GM21529 (cell line): ENCODE measurements around the gene TTC28.
"Not testable (repeated sequence)": the region's sequence is repeated elsewhere in the genome, so short reads cannot be mapped to it uniquely, and the experiment has no call there.

ENCODE experiments used
- ATAC-seq: cut with Tn5 transposase; IDR thresholded peaks from one replicate; pipeline ENCODE4 v1.9.1; 2021; ENCODE audit not compliant: unreplicated experiment

The TTC28 gene

DNA sequence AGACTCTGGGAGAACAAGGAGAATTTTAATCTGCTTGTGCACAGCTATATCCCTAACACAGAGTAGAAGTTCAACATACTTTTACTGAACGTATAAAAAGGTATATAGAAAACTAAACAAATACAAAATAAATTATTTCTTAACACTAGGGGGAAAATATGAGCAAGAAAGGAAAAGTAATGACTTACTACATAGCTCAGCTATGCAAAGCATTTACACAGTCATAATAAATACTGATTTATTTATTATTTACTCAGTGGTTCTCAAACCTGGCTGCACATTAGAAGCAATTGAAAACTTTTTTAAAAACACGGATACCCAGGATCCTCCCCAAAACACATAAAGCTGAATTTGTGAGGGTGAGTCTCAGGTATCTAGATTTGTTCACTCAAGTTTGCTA lies 182.5 kb downstream of the TTC28 start:
- no peak for ATAC-seq

DNA sequence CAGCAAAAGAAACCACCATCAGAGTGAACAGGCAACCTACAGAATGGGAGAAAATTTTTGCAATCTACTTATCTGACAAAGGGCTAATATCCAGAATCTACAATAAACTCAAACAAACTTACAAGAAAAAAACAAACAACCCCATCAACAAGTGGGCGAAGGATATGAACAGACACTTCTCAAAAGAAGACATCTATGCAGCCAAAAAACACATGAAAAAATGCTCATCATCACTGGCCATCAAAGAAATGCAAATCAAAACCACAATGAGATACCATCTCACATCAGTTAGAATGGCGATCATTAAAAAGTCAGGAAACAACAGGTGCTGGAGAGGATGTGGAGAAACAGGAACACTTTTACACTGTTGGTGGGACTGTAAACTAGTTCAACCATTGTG lies 188.4 kb downstream of the TTC28 start:
- ATAC-seq, result not testable (repeated sequence)

DNA sequence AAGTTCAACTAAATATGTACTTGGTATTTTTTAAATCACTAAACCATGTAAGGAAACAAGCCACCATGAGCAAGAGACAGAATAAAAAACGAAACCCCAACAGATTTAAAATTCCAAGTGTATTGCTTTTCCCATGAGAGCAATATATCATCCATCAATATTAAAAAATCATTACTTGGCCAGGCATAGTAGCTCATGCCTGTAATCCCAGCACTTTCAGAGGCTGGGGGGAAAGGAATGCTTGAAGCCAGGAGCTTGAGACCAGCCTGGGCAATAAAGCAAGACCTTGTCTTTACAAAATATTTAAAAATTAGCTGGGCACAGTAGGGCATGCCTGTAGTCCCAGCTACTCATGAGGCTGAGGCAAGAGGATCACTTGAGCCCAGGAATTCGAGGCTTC lies 190.8 kb downstream of the TTC28 start:
- no peak for ATAC-seq

DNA sequence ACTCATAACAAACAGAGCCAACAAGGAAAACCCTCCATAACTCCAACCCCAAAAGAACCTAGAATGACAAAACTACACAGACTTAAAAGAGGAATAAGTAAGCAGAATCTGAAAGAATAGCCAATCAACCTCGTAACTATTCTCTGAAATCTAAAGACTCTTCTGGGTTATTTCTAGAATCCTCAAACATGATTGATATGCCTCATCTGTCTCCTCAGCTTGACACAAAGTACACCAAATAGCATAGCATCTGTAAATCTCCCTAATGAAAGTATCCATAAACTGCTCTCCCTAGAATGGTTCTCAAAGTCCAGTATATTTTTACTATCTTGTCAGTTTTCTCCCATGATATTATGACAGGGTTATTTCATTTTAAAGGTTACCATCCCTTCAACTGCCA lies 195.0 kb downstream of the TTC28 start:
- no peak for ATAC-seq

DNA sequence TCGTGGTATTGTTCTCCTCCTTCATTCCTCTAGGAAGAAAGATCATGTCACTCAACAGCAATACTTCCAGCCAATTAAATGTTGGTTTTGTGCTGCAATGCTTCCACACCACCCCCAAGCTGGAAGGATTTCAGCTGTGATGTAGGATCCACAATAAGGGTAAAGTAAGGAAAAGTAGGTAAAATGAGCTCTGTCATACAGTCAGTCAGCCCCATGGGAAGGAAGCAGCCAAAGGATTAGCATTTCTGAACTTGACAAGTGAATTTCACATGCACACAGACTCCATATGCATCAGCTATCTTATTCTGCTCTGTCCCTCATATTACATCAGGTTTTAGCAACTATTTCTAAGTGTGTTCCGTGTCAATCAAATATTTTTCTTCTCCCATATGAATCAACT lies 197.9 kb downstream of the TTC28 start:
- ATAC-seq, result no peak

DNA sequence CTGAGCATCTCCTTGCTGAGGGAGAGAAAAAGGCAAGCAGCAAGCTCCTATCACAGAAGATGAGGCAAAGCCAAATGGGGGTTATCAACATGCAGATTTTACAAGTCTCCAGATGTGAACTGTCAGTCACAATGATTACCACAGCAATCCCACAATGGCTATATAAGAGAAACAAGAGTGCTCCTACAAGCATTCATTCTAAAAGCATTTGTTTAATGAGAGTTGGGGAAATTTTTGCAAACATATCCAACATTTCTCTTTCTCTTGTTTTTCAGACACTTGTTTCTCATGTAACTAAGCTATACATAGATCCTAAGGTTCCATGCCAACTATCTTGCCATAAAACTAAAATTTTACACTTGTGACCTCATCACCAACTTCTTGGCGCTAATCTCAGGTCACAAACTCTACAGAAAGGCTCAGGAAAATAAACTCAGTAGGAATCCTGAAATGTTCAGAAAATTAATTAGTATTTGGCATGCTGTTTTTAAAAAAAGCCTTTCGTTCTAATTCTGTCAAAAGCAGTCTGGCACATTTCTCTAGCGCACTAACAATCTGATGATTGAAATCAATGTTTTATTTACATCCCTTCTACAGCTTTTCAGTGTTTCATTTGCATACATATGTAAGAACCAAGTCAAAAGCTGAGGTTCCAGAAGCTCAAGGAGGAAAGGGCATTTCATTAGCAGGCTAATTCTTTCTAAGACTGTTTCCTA lies 199.5 kb downstream of the TTC28 start:
- no peak for ATAC-seq

DNA sequence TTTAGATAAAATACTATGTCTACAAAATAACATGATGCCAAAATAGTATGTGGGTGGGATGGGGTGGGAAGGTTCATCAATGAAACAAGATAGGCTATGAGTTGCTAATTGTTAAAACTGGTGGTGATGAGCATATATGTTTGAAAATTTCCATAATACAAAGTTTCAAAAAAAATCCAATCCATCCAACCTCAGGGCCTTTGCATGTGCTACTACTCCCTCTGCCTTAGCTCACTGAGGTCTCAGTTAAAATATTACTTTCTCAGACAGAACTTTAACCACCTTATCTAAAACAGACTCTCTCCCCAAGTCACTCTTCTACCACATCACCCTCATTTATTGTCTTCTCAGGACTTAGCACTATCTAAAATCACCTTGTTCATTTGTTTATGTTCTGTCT lies 201.1 kb downstream of the TTC28 start:
- ATAC-seq, result no peak

DNA sequence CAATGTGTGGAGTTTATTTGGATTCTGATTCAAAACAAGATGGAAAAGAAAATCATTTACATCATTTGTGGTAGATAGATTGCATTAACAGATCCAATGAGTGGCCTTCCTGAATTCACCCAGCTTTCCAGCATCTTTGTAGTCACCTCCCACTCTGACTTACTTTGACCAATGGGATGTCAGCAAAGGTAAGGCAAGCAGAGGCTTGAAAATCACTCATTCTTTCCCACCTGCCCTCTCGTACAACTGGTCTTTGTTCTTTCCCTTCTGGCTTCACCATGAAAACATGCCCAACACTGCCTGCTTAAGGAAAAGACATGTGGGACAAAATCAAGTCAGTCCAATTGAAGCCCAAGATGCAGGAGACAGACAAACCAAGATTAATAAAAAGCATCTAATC lies 202.1 kb downstream of the TTC28 start:
- no peak for ATAC-seq

DNA sequence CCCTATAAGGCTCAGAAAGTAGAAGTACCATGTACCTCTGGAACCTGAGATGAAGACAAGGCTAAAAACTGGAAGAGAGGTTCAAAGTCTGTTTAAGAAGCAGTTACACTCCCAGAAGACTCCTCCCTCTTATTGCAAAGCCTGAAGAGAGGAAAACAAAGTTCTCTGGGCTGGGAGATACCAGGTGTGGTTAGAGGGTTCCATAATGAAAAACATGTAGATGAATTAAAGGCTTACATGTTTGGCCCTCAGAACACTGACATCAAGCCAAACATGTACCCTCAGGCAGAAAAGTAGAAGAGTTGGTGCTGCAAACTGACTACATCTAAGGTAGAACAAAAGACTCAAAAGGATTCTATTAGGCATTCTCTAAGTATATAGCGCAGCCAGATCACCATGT lies 205.3 kb downstream of the TTC28 start:
- no peak for ATAC-seq

DNA sequence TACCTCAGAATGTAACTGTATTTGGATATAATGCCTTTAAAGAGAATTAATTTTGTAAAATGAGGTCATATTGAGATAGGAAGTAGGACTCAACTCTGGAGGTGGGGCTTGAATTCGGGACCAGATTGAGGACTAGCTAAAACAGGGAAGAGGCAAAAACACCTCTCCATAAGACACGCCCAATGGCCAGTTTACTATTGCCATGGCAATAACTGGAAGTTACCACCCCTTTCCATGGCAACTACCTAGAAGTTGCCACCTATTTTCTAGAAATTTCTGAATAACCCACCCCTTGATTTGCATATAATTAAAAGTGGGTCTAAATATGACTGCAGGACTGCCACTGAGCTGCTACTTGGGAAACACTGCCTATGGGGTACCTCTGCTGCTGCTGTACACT lies 206.4 kb downstream of the TTC28 start:
- ATAC-seq, result no peak

DNA sequence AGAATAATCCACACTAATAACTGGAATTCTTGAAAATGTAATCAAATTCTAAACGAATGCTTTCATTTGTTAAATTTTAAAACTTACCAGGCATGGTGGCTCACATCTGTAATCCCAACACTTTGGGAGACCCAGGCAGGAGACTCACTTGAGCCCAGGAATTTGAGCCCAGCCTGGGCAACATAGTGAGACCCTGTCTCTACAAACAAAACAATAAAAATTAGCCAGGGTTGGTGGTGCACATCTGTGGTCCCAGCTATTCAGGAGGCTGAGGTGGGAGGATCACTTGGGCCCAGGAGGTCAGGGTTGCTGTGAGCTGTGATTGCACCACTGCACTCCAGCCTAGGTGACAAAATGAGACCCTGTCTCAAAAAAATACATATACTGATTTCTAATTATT lies 212.6 kb downstream of the TTC28 start:
- ATAC-seq, result not testable (repeated sequence)

DNA sequence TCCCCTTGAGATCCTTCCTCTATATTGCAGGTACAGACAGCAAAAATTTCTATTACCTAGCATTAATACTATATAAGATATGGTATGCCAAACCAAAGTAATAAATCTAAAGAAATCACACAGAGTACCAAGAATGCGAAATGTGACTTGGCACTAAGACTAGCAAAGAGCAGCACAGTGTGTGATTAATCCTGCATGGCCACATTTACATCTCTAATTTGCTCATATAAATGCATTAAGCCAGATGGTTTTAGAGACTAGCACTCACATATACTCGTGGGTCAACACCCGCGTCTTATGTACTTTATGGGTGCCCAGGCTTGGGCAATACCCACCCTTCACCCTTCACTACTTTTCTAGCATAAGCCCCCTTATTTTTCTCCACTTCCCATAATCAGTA lies 213.2 kb downstream of the TTC28 start:
- ATAC-seq, result no peak

DNA sequence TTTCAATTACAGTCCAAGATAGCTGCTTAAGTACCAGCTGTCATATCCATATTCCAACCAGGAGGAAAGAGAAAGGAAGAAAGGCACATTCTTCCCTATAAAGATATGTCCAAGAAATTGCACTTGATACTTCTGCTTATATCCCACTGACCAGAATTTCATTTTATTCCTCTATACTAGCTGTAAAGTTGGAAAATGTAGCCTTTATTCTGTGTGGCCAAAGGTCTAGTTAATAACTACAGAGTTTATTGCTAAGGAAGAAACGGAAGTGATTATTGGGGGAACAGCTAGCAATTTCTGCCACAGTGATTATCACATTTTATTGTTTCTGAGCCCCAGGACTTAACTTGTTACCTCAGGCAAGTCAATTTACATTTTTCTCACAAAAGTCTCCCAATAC lies 213.8 kb downstream of the TTC28 start:
- ATAC-seq, result no peak

DNA sequence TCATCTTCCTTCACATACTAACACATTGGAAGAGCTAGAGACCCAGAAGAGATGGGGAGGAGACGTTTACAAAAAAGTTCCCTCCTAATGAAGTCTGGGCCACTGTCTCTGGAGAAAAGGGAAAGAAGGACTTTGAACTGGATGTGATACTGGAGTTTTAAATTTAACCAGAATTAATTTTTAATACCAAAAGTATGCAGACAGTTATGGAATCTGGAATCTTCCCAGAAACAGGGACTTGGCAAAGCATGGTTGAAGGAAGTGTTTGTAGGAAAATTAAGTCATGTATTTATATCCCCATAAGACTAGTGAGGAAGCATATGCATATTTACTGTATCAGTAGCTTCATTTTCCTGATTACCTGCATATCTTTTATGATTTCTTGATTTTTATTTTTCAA lies 215.5 kb downstream of the TTC28 start:
- ATAC-seq, result no peak

DNA sequence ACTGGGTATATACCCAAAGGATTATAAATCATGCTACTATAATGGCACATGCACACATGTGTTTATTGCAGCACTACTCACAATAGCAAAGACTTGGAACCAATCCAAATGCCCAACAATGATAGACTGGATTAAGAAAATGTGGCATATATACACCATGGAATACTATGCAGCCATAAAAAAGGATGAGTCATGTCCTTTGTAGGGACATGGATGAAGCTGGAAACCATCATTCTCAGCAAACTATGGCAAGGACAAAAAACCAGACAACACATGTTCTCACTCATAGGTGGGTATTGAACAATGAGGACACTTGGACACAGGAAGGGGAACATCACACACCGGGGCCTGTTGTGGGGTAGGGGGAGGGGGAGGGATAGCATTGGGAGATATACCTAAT lies 216.2 kb downstream of the TTC28 start:
- ATAC-seq, result not testable (repeated sequence)

DNA sequence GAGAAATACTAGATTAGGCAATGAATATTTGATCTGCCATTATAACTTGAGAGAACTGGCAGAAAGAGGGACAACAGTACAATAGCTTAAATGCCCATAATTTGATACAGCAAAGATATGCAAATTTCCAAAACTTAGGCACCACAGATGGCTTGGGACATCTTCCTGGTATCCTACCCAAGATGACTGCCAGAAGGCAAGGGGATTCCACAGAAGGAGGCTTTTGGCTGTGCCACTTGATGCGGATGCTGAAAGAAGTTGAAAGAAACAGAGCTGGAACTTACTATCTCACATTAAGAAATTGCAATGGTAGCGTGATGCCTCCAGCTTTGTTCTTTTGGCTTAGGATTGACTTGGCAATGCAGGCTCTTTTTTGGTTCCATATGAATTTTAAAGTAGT lies 216.7 kb downstream of the TTC28 start:
- no peak for ATAC-seq

DNA sequence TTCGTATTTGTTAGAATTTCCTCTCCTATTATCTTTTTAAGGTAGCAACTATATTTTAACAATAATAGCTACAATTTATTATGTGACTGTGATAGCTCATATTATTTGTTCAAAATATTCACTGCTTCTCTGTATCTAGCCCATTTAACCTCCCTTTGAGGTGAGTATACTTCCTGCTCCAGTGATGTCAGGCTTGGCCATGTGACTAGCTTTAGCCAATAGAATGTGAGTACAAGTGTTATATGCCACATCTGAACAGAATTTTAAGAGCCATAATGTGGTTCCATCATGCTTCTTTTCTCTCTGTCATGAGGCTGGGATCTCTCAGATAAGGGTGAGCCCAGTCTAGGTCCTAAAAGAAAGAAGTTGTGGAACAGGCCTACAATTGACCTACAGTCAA lies 217.6 kb downstream of the TTC28 start:
- ATAC-seq, result no peak

DNA sequence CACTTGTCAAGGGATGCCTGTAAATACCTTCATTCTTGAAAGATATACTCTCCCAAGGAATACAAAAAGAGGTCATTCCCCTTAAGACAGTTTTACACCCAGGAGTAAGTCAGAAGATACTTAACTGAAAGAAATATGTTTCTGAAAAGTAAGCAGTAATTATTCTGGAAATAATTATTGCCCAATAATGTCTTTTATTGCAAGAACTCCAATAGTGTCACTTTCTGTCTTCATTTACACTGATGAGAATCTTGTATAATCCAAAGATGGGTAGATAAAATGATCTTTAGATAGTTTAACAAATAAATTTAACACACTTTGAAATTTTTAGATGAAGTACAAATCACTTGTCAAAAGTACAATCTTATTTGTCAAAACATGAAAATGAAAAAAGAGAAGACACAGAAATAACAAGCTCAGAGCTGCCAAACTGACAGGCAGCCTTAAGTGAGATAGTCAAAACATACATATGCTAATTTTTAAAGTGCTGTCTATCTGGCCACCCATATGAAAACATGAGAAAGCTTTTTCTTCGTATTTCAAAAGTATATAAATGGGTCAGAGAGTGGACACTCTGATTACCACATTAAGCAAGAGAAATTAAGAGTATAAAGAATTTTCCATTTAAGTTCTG lies 225.1 kb downstream of the TTC28 start:
- ATAC-seq, result no peak

DNA sequence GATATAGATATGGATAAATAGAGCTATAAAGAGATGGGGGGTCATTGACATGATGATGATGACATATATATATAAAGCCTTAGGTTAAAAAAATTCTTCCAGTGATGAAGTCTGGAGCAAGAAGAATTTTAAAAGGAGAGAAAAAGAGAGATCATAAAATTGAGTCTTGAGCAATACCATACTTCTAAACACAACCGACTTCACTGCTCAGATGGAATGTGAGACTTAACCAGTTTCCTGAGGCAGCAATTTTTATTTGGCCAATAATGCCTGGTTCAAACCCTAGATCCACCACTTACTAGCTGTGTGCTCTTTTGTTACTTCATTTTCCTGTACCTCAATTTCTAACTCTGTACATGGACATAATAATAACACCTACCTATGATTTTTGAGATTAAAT lies 229.5 kb downstream of the TTC28 start:
- ATAC-seq, result no peak

DNA sequence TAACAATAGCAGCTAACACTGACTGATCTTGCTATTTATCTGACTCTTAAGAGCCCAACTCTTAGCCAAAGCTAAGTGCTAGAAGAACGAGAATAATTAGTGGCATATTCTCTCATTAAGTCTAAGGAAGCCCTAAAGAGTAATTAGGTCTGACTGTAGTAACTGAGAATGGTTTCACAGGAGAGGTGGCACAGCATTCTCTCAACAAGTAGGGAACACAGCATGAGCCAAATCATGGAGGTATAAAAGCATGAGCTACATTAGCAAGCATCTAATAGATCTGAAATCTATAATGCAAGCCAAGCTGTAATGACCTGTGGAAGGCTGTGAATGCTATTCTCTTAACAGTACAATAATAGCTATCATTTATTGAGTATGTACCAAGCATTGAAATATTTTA lies 230.6 kb downstream of the TTC28 start:
- no peak for ATAC-seq

DNA sequence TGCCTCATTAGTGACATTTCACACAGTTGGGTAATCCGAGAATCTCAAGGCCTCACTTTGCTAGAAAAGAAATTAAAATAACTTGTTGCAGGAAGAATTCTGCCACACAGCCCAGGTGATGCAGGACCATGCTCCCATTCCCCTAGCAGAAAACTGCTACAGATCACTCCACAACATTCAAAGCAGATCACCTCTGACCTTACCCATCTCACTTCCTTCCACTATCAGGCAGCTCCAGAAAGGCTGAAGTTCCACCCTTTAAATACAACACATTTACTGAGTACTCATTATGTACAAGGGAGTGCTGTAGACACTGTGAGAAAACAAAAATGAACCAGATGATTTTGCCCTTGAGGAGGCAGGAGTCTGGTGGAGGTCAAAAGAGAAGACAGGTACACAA lies 231.0 kb downstream of the TTC28 start:
- ATAC-seq, result no peak

DNA sequence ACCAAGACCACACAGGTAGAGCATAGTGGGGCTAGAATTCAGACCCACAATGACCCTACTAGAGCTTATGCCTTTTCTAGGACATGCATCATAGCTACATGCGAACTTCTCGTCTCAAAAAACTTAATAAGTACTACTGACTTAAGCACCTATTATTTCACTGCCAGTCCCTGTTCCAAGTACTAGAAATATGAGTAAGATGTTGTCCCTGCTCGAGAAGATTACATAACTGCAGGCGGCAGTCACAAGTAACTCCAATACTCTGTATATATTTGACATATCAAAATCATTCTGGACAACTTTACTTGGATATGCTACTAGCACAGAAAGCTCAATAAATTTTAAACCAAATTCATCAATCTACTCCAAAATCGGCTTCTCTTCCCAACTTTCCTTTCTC lies 235.0 kb downstream of the TTC28 start:
- no peak for ATAC-seq

DNA sequence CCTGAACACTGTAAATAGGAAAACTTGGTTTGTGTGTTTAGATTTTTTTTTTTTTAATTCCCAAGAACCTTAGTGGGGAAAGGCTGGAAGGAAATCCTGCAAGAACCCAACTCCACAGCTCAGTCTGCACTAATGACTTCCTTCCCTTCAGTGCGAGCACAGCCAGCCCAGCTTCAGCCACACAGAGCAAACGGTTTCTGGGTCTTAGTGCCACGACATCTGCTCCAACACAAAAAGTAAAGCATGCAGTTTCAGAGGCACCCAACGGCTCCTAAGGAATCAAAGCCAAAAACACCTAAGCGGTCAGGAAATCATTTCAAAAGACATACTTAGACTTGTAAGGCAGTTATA lies 236.1 kb downstream of the TTC28 start:
- no peak for ATAC-seq
